Keratinocyte (primary cell): ENCODE data around the gene RARS2. TPM values are rescaled to one million over a fixed set of nuclear protein-coding genes. Genes with fewer than 3 reads are reported as not detected.

Source experiments
- DNase-seq: peaks from one replicate; pipeline ENCODE4 v3.0.0-alpha.2; 2011; ENCODE audit warnings: low read depth, missing footprints, low spot score
- FAIRE-seq: peaks from 2 replicates; lab custom pipeline; 2011; peaks lifted over from hg19 to GRCh38; lab: Jason Lieb, UNC
- H2AFZ ChIP-seq: 2 replicates; pipeline ENCODE4 v1.6.0; 2012; ENCODE audit warnings: low read length, control low read depth, inconsistent platforms; ENCODE audit not compliant: control insufficient read depth
- H3K27ac ChIP-seq: 2 replicates; pipeline ENCODE4 v1.5.1; 2011; ENCODE audit warnings: low read length; ENCODE audit not compliant: control insufficient read depth, insufficient read depth
- H3K27me3 ChIP-seq: 3 replicates; pipeline ENCODE4 v1.6.0; 2011; ENCODE audit warnings: low read length; ENCODE audit not compliant: control insufficient read depth, insufficient read depth; ENCODE audit errors: extremely low read depth
- H3K36me3 ChIP-seq, 2 experiments: 2 replicates in 1 of 2; 3 replicates in 1 of 2; pipeline ENCODE4 v1.5.1; 2011; ENCODE audit warnings: low read length in 2 of 2, mild to moderate bottlenecking in 1 of 2; ENCODE audit not compliant: control insufficient read depth in 2 of 2, insufficient read depth in 2 of 2; ENCODE audit errors: extremely low read depth in 1 of 2
- H3K4me1 ChIP-seq: 3 replicates; pipeline ENCODE4 v1.5.1; 2011; ENCODE audit warnings: low read length; ENCODE audit not compliant: control insufficient read depth, insufficient read depth; ENCODE audit errors: extremely low read depth
- H3K4me2 ChIP-seq: 3 replicates; pipeline ENCODE4 v1.6.0; 2011; ENCODE audit warnings: low read depth, low read length; ENCODE audit not compliant: control insufficient read depth, insufficient read depth; ENCODE audit errors: extremely low read depth
- H3K4me3 ChIP-seq, 3 experiments: fragments of 200-600 bp in 1 of 3; sonication (generic) in 1 of 3; 2 replicates in 2 of 3; 3 replicates in 1 of 3; pipeline ENCODE4 v1.5.1; 2011 to 2016; ENCODE audit warnings: low read length in 3 of 3, mild to moderate bottlenecking in 3 of 3, control low read depth in 2 of 3, inconsistent platforms in 1 of 3, low read depth in 1 of 3, mixed read lengths in 1 of 3, mixed run types in 1 of 3, moderate library complexity in 1 of 3; ENCODE audit not compliant: control insufficient read depth in 2 of 3, insufficient read depth in 2 of 3; ENCODE audit errors: extremely low read depth in 1 of 3
- H3K79me2 ChIP-seq: 2 replicates; pipeline ENCODE4 v1.6.0; 2012; ENCODE audit warnings: low read length; ENCODE audit not compliant: control insufficient read depth, insufficient read depth
- H3K9ac ChIP-seq: 3 replicates; pipeline ENCODE4 v1.6.0; 2011; ENCODE audit warnings: low read length; ENCODE audit not compliant: control insufficient read depth, insufficient read depth; ENCODE audit errors: extremely low read depth
- H3K9me1 ChIP-seq: 3 replicates; pipeline ENCODE4 v1.6.0; 2011; ENCODE audit warnings: low read length; ENCODE audit not compliant: control insufficient read depth, insufficient read depth; ENCODE audit errors: extremely low read depth
- H3K9me3 ChIP-seq: 2 replicates; pipeline ENCODE4 v1.5.1; 2012; ENCODE audit warnings: low read depth, low read length; ENCODE audit not compliant: control insufficient read depth
- H4K20me1 ChIP-seq: 3 replicates; pipeline ENCODE4 v1.6.0; 2011; ENCODE audit warnings: low read length; ENCODE audit not compliant: control insufficient read depth, insufficient read depth; ENCODE audit errors: extremely low read depth
- EZH2 ChIP-seq: IDR thresholded peaks from one replicate; pipeline ENCODE4 v1.6.1; 2012; ENCODE audit warnings: inconsistent platforms, mild to moderate bottlenecking, low read length, moderate library complexity
- dilution Hi-C: fragments of 300-500 bp; cut with MboI; formaldehyde crosslinking; loops from one replicate; pipeline ENCODE4 v1.7.0; 2020; ENCODE audit warnings: low sequenced_read_pairs; ENCODE audit not compliant: extremely low pct_ligation_motif_present
- polyA plus RNA-seq, 5 experiments: library from polyadenylated mRNA; depleted of rRNA in 3 of 5; stranded (reverse) in 3 of 5; stranded (forward) in 1 of 5; unstranded in 1 of 5; fragments of >200 nt; gene quantifications; 1 replicate in 1 of 5; 2 replicates in 3 of 5; 3 replicates in 1 of 5; pipeline versions ENCODE4 v1.2.1 to v1.2.3, GENCODE V29; 2011 to 2012; ENCODE audit warnings: missing spikeins in 2 of 5, low read depth in 1 of 5, low replicate concordance in 1 of 5
- TF ChIP-seq, protein P1 (sequence below), 3 experiments: IDR thresholded peaks in 1 of 3; conservative IDR thresholded peaks in 1 of 3; optimal IDR thresholded peaks in 1 of 3; 2 replicates in 2 of 3; 3 replicates in 1 of 3; pipeline versions ENCODE3 to v1.5.1; 2011; ENCODE audit warnings: low read length in 3 of 3, mild to moderate bottlenecking in 3 of 3, moderate library complexity in 2 of 3, control low read depth in 1 of 3, inconsistent platforms in 1 of 3; ENCODE audit not compliant: insufficient read depth in 2 of 3; ENCODE audit errors: extremely low read depth in 1 of 3

Gene RARS2
- polyA plus RNA-seq, 1 donor (not counting 4 experiments of a cell fraction or from before 2014, with no cell fraction given), result 20.3 TPM

DNA sequence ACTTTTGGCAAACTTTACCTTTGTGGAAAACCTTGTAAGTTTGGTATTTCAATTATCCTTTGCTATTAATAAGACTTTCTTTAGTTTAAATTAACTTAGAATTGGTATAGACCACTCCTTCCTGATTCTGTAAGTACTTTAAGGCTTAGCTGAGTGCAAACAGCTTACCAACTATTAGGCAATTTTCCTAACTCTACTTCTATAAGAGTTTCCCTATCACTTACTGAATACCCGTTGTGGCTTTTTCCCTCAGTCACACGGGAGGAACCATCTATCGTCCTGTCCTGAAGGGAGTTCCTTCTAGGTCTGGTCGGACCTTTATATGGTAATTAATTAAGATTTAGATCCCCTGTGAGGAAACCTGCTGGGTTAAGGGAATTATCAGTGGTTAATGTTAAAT lies 107.4 kb downstream of the RARS2 start:
- H3K9me3 ChIP-seq, result peaks cover 8% of the 10 kb centered on the region
- no peaks in the 10 kb centered on the region for H3K4me1 ChIP-seq
- H3K27me3 ChIP-seq, result no peaks in the 10 kb centered on the region
- no peak for FAIRE-seq
- peaks cover 4% of the 10 kb centered on the region in 2 experiments for H3K36me3 ChIP-seq
- H3K27ac ChIP-seq, result no peak overlapping the region
- DNase-seq, result no peak
- H3K4me2 ChIP-seq, result no peak overlapping the region
- H3K4me3 ChIP-seq, result no peak overlapping the region
- no peaks in the 10 kb centered on the region for H3K79me2 ChIP-seq
- no peak overlapping the region for H3K9ac ChIP-seq
- no peaks in the 10 kb centered on the region for H3K9me1 ChIP-seq
- no peaks in the 10 kb centered on the region for H4K20me1 ChIP-seq
- no peak overlapping the region for H2AFZ ChIP-seq
- dilution Hi-C loops, result no loop called here
- TF ChIP-seq, protein P1, sequence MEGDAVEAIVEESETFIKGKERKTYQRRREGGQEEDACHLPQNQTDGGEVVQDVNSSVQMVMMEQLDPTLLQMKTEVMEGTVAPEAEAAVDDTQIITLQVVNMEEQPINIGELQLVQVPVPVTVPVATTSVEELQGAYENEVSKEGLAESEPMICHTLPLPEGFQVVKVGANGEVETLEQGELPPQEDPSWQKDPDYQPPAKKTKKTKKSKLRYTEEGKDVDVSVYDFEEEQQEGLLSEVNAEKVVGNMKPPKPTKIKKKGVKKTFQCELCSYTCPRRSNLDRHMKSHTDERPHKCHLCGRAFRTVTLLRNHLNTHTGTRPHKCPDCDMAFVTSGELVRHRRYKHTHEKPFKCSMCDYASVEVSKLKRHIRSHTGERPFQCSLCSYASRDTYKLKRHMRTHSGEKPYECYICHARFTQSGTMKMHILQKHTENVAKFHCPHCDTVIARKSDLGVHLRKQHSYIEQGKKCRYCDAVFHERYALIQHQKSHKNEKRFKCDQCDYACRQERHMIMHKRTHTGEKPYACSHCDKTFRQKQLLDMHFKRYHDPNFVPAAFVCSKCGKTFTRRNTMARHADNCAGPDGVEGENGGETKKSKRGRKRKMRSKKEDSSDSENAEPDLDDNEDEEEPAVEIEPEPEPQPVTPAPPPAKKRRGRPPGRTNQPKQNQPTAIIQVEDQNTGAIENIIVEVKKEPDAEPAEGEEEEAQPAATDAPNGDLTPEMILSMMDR (optimal IDR thresholded peaks at IDR 0.05 in 1 of 3, IDR thresholded peaks at IDR 0.05 in 1 of 3, conservative IDR thresholded peaks at IDR 0.05 in 1 of 3; ENCODE audit: extremely low read depth in 1 of 3, insufficient read depth in 2 of 3, low read length in 3 of 3), result no peak
- no peak for TF ChIP-seq EZH2

DNA sequence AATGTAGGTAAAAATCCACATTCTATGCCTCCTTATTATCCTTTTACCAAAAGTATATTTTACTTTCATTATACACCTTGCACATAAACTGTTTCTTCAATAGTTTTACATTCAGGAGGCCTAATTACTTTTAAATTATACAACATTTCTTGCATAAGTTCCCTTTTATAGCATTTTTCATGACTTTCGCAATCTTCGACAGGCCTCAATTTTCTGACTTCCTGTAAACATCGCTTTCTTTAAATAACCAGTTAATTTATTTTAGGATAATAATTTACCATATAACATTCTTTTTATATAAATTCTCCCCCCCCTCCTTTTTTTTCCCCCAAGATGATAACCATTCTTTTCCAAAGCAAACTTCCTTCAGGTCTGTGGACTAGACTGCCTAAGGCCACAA lies 107.9 kb downstream of the RARS2 start:
- Histone ChIP-seq H3K79me2 (no peaks in the 10 kb centered on the region), H4K20me1 (no peaks in the 10 kb centered on the region), H3K36me3 (peaks cover 4% of the 10 kb centered on the region in 2 experiments), H3K4me2 (no peak overlapping the region), H3K9me1 (no peaks in the 10 kb centered on the region), H3K9me3 (peaks cover 8% of the 10 kb centered on the region), H3K9ac (no peak overlapping the region), H2AFZ (no peak overlapping the region), H3K4me1 (no peaks in the 10 kb centered on the region), H3K4me3 (no peak overlapping the region), H3K27ac (no peak overlapping the region), H3K27me3 (no peaks in the 10 kb centered on the region)
- no peak for DNase-seq
- FAIRE-seq, result no peak
- dilution Hi-C loops, result no loop called here
- no peak for TF ChIP-seq EZH2
- TF ChIP-seq, protein P1 (optimal IDR thresholded peaks at IDR 0.05 in 1 of 3, IDR thresholded peaks at IDR 0.05 in 1 of 3, conservative IDR thresholded peaks at IDR 0.05 in 1 of 3; ENCODE audit: extremely low read depth in 1 of 3, insufficient read depth in 2 of 3, low read length in 3 of 3), result no peak
